Colonic mucosa (tissue), 4 donors: ENCODE measurements around the gene ZNF407. TPM values are rescaled to one million over a fixed set of nuclear protein-coding genes. Genes with fewer than 3 reads are reported as not detected.

Source experiments
- DNase-seq: peaks from one replicate; pipeline ENCODE4 v3.0.0-alpha.2; 2020
- H3K27ac ChIP-seq: fragments of 200-600 bp; one replicate; pipeline ENCODE4 v1.8.0; 2021
- H3K27me3 ChIP-seq: fragments of 200-600 bp; one replicate; pipeline ENCODE4 v1.8.0; 2021
- H3K36me3 ChIP-seq: fragments of 200-600 bp; one replicate; pipeline ENCODE4 v1.8.0; 2021
- H3K4me1 ChIP-seq: fragments of 200-600 bp; one replicate; pipeline ENCODE4 v1.8.0; 2021; ENCODE audit warnings: mild to moderate bottlenecking
- H3K4me3 ChIP-seq: fragments of 200-600 bp; one replicate; pipeline ENCODE4 v1.8.0; 2021
- H3K9ac ChIP-seq, 2 donors: one replicate each; pipeline ENCODE4 v1.7.0; 2013; ENCODE audit warnings: control low read depth in 2 of 2, low read depth in 2 of 2, low read length in 2 of 2
- H3K9me3 ChIP-seq: fragments of 200-600 bp; one replicate; pipeline ENCODE4 v1.8.0; 2021
- intact Hi-C: fragments of 100-400 bp; cut with DNase I; formaldehyde crosslinking; loops from one replicate; pipeline ENCODE4 v1.14.1; 2022
- total RNA-seq, 2 donors: library from RNA; stranded (reverse); fragmentation: NEBNext Ultra II Directional in 1 of 2; extraction: Animal tissue kit (Norgen Biotek cat#: 25700) in 1 of 2; gene quantifications; one replicate each; pipeline ENCODE4 v1.2.1, GENCODE V29; 2021
- TF ChIP-seq, protein P1 (sequence below): fragments of 200-600 bp; IDR thresholded peaks from one replicate; pipeline ENCODE4 v1.8.0; 2022; ENCODE audit warnings: antibody characterized with exemption, mild to moderate bottlenecking
- donor health status: healthy.
- donor health status: DM: no; HTN: no; CAD: no.
- donor health status: DM: no; HTN: no; CAD: no.

The ZNF407 gene
- total RNA-seq, 2 donors from 2014 or later = 8.1 to 13.1 TPM

DNA sequence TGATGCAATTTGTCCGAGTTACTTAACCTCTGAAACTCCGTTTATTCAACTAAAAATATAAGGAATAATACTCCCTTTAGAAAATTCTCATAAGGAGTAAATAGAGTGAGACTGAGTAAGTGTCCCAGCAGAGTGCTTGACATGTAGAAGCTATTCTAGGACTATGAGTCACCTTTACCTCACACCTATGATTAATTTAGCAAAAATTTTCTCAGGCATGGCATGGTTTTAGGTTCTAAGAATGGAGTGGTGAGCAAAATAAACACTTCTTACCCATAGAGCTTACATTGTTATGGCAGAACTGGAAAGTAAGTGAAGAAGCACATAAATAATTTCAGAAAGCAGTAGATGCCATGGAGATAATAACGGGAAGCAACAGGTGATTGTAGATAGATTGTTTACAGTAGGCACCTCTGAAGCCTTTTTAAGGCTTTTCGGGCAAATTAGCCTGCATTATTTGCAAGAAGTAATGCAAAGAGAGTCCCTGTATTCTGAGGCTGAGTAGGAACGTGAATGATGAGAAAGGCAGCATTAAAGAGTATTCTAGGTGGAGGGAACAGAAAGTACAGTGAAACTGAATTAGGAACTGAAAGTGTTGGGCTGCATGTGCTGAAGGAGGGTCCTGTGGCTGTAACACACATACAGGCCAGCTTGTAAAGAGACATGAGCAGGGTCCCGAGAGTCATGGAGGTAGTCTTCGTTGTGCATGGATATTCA, 209.2 kb downstream of the ZNF407 start:
- DNase-seq = no peak
- H3K27me3 ChIP-seq = no peaks in the 10 kb centered on the region
- no peak overlapping the region for H3K4me3 ChIP-seq
- no peak overlapping the region for H3K9ac ChIP-seq
- intact Hi-C loops = no loop called here
- H3K4me1 ChIP-seq = no peaks in the 10 kb centered on the region
- TF ChIP-seq, protein P1, sequence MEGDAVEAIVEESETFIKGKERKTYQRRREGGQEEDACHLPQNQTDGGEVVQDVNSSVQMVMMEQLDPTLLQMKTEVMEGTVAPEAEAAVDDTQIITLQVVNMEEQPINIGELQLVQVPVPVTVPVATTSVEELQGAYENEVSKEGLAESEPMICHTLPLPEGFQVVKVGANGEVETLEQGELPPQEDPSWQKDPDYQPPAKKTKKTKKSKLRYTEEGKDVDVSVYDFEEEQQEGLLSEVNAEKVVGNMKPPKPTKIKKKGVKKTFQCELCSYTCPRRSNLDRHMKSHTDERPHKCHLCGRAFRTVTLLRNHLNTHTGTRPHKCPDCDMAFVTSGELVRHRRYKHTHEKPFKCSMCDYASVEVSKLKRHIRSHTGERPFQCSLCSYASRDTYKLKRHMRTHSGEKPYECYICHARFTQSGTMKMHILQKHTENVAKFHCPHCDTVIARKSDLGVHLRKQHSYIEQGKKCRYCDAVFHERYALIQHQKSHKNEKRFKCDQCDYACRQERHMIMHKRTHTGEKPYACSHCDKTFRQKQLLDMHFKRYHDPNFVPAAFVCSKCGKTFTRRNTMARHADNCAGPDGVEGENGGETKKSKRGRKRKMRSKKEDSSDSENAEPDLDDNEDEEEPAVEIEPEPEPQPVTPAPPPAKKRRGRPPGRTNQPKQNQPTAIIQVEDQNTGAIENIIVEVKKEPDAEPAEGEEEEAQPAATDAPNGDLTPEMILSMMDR = no peak
- no peaks in the 10 kb centered on the region for H3K36me3 ChIP-seq
- H3K27ac ChIP-seq = no peak overlapping the region
- no peaks in the 10 kb centered on the region for H3K9me3 ChIP-seq

DNA sequence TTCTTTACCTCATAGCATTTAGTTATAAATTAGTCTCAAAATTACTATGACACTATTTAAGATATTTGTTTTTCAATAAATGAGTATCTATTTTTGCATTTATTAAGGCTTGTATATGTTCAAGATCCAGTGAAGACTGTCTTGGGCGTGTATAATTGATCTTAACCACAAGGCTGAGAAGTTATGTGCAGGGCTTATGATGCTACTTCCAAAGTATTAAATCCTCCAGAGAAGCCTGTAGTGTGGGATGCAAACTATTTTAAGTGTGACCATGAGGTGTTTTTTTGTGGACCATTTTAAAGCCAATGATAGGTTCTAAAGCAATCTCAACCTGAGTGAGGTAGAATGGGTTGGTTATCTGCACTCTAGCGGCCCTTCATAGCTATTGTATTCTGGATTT, 219.9 kb downstream of the ZNF407 start:
- TF ChIP-seq, protein P1 = no peak
- Histone ChIP-seq H3K27ac (no peak overlapping the region), H3K4me1 (no peaks in the 10 kb centered on the region), H3K27me3 (no peaks in the 10 kb centered on the region), H3K9me3 (no peaks in the 10 kb centered on the region), H3K4me3 (no peak overlapping the region), H3K36me3 (no peaks in the 10 kb centered on the region), H3K9ac (no peak overlapping the region)
- DNase-seq = no peak
- intact Hi-C loops = no loop called here

DNA sequence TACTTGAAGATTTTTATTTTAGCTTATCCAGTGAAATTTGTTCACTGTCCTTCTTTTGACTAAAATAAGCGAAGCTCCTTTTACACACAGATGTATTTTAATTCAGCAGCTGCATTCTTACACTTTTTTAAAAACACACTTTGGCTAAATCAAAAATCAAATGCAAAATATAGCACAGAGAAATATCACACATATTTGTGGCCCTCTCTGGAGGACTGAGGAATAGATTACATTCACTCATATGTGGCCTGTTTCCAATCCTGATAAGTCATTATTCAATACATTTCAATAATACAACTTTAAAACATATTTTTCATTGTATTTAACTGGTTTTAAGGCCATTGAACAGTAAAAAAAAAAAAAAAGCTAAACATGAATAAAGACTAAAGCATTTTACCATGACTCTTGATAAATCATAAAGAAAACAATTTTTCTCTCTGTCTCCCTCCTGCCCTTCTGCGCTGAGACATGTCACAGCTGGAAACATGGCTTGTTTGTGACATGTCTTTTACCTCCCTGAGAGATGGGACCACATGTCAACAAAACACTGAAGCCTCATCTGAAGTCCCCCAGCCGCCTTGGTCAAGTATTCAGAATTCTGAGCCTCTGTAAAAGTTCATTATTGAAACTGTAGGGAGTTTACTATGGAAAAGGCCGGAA, 221.0 kb downstream of the ZNF407 start:
- Histone ChIP-seq H3K9me3 (no peaks in the 10 kb centered on the region), H3K27me3 (no peaks in the 10 kb centered on the region), H3K36me3 (no peaks in the 10 kb centered on the region), H3K4me1 (no peaks in the 10 kb centered on the region), H3K9ac (no peak overlapping the region), H3K27ac (no peak overlapping the region), H3K4me3 (no peak overlapping the region)
- TF ChIP-seq, protein P1 = no peak
- intact Hi-C loops = no loop called here
- DNase-seq = no peak

DNA sequence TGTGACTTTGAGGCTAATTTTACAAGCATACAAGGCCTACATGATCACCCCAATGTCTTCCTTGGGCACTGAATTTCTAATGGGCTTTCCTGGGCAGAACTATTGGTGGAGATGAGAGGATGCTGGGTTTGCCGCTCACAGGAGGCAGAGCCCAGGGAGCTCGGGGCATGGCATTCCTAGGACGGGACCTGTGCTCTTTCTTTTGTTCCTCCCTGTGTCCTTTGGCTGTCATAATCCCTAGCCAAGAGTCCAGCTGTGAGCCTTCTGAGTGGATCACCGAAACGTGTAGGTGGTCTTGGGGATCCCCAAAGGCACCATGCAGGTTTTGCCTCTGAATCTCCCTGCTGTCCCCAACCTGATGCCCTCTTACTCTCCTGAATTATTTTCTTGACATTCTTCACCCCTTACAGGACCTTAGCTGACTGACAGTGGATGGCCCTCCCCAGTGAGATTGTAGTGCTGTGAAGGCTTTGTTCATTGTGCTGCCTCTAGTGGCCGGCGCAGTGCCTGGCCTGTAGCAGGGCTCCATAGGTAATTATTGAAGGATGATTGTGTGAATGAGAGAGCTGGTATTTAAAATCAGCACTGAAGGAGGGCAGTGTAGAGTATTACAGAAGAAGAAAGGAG, 221.9 kb downstream of the ZNF407 start:
- Histone ChIP-seq H3K9me3 (no peaks in the 10 kb centered on the region), H3K36me3 (no peaks in the 10 kb centered on the region), H3K9ac (no peak overlapping the region), H3K27ac (no peak overlapping the region), H3K4me1 (no peaks in the 10 kb centered on the region), H3K4me3 (no peak overlapping the region), H3K27me3 (no peaks in the 10 kb centered on the region)
- intact Hi-C loops = no loop called here
- TF ChIP-seq, protein P1 = peak; percentile 36
- DNase-seq = no peak

- DNase-seq = no peak
- no peak overlapping the region for H3K4me3 ChIP-seq
- H3K4me1 ChIP-seq = no peaks in the 10 kb centered on the region
- H3K9me3 ChIP-seq = no peaks in the 10 kb centered on the region
- H3K36me3 ChIP-seq = no peaks in the 10 kb centered on the region
- H3K9ac ChIP-seq = no peak overlapping the region
- H3K27me3 ChIP-seq = no peaks in the 10 kb centered on the region
- intact Hi-C loops = no loop called here
- no peak overlapping the region for H3K27ac ChIP-seq
- TF ChIP-seq, protein P1 = no peak
Observed at GRCh38 chr18:74820160-74820780, 222.6 kb downstream of the ZNF407 start.
